Activated CD8-positive, alpha-beta memory T cell treated with anti-CD3 and anti-CD28 coated beads for 4 hours (primary cell): ENCODE data around the gene GLS.
A peak's percentile ranks its signal among the peaks of the same experiment; 100 is the strongest.
"Not testable (repeated sequence)": the region's sequence is repeated elsewhere in the genome, so short reads cannot be mapped to it uniquely, and the experiment has no call there.

ENCODE experiments used
- DNase-seq, 2 donors: peaks; one replicate each; pipeline ENCODE4 v3.0.0-alpha.2; 2020; ENCODE audit warnings: low read depth in 2 of 2

GLS gene

GRCh38 chr2:190856985-190857384 lies 23.6 kb upstream of the GLS start:
- DNase-seq: no peak

GRCh38 chr2:190858817-190859216 lies 21.8 kb upstream of the GLS start:
- no peak for DNase-seq

GRCh38 chr2:190859347-190860297 lies 21.0 kb upstream of the GLS start:
- no peak for DNase-seq

- DNase-seq: no peak
Measured at GRCh38 chr2:190860985-190861680, 19.5 kb upstream of the GLS start.

- DNase-seq: not testable (repeated sequence)
Measured at GRCh38 chr2:190862128-190862527, 18.5 kb upstream of the GLS start.

- DNase-seq: no peak
Measured at GRCh38 chr2:190862571-190862991, 18.0 kb upstream of the GLS start.

- no peak for DNase-seq
Measured at GRCh38 chr2:190863946-190864345, 16.7 kb upstream of the GLS start.

GRCh38 chr2:190864375-190864774 lies 16.2 kb upstream of the GLS start:
- no peak for DNase-seq

GRCh38 chr2:190867212-190867611 lies 13.4 kb upstream of the GLS start:
- no peak for DNase-seq

- DNase-seq: no peak
Measured at GRCh38 chr2:190867832-190868231, 12.8 kb upstream of the GLS start.

GRCh38 chr2:190869721-190870120 lies 10.9 kb upstream of the GLS start:
- no peak for DNase-seq

GRCh38 chr2:190873451-190873850 lies 7.2 kb upstream of the GLS start:
- DNase-seq: not testable (repeated sequence)

- no peak for DNase-seq
Measured at GRCh38 chr2:190875891-190876290, 4.7 kb upstream of the GLS start.

- no peak for DNase-seq
Measured at GRCh38 chr2:190876631-190877030, 4.0 kb upstream of the GLS start.

- DNase-seq: no peak
Measured at GRCh38 chr2:190877436-190877835, 3.2 kb upstream of the GLS start.

GRCh38 chr2:190879474-190880377 lies 895 bp upstream of the GLS start:
- peak; percentile 18 to 24 for DNase-seq

- DNase-seq: no peak
Measured at GRCh38 chr2:190881084-190881597, 520 bp downstream of the GLS start.

- DNase-seq: peak; percentile 62 to 63
Measured at GRCh38 chr2:190881598-190882410, 1.2 kb downstream of the GLS start.

GRCh38 chr2:190882411-190882766 lies 1.8 kb downstream of the GLS start:
- DNase-seq: no peak

- no peak for DNase-seq
Measured at GRCh38 chr2:190882856-190883582, 2.4 kb downstream of the GLS start.
